HG03558 (cell line): Measurements from ENCODE around the gene COQ8B.

ENCODE experiments used
- ATAC-seq: cut with Tn5 transposase; IDR thresholded peaks from one replicate; pipeline ENCODE4 v1.9.1; 2021; ENCODE audit warnings: moderate number of reproducible peaks; ENCODE audit not compliant: unreplicated experiment; ENCODE audit errors: extremely low read depth

Gene COQ8B

DNA sequence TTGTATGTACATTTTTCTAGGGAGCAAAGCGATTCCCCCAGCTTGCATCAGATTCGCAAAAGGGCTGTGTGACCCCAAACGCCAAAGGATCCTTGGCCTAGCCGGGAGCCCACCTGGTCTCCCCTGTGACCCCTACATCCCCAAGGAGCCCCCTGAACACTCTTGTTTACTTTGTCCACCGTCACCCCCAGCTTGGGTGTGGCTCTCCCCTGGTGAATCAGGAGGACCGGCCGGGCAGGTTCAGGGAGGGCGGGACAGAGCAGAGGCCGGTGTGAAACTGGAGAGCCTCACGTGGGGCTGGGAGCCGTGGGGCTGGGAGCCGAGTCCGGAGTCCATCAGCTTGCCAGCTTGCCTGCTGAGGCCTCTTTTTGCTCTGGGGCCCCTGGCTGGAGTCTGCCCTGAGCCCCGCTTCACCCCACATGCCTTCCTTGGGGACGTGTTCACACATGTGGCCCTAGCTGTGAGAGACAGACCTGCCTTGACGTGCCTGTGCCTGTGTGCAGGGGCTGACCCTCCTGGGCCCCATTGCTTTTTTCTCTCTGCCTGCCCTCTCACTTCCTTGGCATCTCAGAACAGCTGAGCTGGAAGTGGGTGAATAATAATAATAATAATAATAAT, 2.2 kb upstream of the COQ8B start:
- no peak for ATAC-seq

DNA sequence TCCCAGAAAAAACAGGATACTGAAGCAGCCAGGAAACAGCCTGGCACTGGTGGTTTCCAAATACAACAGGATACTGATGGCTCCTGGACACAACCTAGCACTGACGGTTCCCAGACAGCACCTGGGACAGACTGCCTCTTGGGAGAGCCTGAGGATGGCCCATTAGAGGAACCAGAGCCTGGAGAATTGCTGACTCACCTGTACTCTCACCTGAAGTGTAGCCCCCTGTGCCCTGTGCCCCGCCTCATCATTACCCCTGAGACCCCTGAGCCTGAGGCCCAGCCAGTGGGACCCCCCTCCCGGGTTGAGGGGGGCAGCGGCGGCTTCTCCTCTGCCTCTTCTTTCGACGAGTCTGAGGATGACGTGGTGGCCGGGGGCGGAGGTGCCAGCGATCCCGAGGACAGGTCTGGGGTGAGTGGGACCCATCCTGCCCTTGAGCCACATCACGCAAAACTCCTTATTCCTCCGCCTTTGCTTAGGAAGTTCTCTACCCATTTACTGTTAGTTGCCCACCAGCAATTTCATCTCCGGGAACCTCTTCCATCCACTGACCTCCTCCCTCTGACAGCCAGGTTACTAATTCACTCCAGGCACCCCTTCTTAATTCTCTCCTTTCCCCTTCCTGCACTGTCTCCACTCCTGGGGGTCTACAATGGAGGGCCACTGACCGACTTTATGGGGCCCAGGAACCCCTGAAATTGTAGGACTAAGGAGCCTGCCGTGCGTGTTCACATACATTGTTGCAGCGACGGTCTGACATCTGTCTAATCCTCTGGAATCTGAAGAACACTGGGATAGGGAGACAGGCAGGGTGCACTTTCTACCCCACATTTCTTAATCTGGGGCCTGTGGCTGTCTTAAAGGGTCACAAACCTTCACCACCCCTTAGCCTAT, 1.4 kb upstream of the COQ8B start:
- no peak for ATAC-seq

DNA sequence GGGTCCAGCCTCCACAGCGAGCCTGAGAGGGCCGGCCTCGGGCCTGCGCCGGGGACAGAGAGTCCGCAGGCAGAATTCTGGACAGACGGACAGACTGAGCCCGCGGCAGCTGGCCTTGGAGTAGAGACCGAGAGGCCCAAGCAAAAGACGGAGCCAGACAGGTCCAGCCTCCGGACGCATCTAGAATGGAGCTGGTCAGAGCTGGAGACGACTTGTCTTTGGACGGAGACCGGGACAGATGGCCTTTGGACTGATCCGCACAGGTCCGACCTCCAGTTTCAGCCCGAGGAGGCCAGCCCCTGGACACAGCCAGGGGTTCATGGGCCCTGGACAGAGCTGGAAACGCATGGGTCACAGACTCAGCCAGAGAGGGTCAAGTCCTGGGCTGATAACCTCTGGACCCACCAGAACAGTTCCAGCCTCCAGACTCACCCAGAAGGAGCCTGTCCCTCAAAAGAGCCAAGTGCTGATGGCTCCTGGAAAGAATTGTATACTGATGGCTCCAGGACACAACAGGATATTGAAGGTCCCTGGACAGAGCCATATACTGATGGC, 716 bp upstream of the COQ8B start:
- ATAC-seq = no peak

DNA sequence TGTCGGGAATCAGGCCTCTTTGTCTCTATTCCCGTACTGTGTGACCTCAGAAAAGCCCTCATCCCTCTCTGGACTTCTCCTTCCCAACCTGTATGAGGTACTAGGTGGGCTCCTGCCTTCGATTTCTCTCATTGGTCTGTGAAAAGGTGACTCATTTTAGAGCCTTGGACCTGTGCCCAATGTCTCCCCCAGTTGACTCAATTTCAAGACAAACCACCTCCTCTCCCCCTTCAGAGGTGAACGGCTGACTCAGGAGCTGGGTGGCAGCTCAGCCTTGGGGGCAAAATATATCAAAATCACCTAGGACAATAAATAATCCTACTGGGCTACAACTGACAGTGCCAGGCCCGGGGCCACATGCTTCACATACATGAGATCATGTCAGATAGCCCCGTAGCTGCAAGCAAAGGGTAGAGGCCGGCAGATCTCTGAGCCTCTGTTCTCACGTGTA, 630 bp downstream of the COQ8B start:
- ATAC-seq = no peak

DNA sequence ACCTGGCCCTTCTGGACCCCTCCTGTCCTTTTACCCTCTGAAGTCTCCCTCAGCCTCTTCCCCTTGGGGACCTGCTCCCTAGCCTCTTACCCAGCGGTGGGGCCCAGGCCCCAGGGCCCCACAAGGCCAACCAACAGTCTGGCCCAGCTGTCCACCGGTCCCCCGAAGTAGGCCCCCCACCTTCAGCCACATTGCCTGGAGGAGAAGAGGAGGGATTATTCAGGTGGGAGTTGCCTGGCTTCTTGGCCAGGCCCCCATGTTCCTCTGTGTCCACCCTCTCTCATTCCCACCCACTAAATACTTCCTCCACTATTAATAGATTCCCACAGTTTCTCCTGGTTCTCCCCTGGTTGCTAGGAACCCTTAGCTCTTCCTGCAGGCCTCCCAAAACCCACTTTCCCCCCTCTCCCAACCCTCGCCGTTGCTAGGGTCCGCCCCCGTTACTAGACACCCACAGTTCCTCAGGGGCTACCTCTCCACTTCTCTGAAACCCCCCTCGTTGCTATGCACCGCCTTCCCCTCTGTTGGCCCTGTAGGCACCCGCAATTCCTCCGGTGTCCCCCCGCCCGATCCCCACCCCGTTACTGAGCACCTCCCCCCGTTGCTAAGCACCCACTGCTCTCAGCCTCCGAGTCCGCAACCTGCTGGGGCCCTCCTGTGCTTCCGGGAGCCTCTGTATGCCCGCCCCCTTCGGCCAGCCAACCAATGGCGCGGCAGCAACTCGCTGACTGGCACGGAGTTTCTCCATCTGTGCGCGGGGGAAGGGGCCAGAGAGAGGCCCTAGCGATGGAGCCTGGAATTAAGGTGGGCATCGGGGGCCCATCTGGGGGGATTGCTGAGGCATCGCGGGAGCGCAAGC, 2.0 kb downstream of the COQ8B start:
- peak; percentile 26 for ATAC-seq

DNA sequence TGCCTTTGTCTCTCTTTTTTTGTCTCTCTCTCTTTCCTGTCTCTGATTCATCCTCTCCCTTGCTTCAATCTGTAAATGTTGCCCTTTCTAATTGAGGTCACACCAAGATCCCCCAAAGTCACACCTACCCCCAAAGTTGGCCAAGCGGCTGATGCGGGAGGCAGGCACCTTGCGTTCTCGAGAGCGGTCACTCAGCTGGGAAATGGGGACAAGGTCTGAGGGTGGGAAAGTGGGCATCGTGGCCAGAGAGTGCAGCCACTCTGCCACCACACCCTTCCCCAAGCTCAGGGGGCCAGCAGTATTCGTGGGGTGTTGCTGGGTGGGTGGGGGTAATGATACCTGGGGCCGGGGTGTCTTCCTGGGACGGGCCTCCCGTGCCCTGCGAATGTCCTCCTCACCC, 2.7 kb downstream of the COQ8B start:
- ATAC-seq = no peak

DNA sequence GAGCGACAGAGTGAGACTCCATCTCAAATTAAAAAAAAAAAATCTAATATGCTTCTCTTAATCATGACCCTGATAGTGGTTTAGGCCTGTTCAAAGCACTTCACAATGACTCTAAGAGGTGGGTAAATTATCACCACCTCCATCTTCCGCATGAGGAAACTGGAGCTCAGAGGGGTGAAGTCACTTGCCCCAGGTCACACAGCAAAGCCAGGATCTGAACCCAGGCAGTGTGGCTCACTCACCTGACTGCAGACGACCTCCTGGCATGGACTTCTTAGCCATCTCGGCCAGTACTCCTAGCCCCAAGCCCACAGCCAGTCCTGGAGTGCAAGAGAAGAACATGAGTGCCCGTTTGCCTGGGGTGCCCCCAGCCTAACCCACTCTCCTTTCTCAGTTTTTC, 6.9 kb downstream of the COQ8B start:
- ATAC-seq = no peak

DNA sequence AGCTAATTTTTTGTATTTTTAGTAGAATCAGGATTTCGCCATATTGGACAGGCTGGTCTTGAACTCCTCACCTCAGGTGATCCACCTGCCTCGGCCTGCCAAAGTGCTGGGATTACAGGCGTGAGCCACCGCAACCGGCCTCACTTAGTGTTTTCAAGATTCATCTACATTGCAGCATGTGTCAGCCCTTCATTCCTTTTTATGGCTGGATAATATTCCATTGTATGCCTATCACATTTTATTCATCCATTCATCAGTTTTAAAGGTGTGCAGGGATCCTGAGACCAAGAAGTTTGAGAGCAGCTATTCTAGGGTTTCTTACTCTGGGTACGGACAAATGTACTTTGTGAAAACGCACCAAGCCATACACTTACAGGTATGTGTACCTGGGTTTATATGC, 9.1 kb downstream of the COQ8B start:
- no peak for ATAC-seq

DNA sequence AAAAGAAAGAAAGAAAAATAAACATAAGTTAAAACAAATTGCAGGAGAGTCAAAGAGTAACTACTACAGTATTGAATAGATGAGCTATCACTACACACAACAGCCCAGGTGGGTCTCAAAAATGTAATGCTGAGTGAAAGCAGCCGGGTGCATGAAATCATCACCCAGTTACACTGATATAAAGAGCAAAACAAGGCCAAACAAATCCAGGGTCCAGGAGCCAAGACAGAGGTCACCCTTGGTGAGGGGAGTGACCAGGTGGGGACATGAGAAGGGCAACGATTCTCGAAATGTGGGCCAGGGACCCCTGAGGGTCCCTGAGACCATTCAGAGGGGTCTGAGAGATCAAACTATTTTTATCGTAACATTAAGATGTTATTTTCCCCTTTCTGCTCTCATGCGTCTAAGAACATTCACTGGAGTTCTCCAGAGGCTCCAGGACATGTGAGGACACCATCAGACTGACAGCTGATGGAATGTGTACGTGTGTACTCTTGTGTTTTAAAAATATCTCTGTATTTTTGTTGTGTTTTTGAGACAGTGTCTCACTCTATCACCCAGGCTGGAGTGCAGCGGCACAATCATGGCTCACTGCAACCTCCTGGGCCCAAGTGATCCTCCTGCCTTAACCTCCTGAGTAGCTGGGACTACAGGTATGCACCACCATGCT, 10.6 kb downstream of the COQ8B start:
- no peak for ATAC-seq

DNA sequence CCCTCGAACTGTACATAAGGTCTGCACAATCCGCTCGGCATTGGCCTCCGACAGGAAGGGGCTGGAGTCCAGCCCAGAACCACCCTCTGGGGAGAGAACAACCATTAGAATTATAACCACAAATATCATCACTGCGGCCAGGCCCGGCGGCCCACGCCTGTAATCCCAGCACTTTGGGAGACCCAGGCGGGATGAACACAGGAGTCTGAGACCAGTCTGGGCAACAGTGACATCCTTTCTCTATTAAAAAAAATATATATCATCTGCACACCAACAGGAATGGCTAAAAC, 11.4 kb downstream of the COQ8B start:
- no peak for ATAC-seq

DNA sequence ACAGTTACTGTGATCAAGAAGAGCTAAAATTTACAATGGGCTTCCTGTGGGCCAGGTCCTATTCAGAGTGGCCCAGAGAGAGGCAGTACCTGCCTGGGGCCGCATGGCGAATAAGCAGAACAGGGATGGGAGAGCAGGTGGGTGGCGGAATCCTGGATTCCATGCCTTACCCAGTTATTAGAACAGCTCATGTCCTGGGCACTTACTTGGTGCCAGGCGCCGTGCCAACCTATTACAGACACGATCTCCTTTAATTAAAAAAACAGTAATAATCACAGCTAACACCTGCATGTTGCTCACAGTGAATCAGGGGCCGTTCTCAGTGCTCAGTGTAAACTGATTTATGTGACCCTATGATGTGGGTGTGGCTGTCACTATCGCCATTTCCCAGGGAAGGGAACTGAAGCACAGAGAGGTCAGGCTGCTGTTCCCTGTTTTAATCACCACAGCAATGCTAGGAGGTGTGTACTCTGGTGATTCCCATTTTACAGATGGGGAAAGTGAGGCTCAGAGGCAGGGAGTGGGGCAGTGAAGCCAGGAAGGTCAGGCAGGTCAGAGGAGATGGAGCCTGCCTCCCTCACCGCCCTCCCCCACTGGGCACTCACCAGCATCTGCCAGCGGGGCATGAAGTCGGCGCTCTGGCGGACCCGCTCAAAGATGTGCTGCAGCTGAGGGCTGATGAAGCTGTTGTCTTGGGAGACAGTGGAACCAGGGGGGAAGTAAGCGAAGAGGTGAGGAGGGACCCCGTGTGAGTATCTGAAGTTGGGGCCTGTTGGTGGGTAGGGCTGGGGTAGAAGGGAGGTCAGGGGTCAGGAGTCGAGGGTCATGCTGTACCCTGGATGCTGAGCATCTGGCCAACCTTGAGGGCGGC, 12.0 kb downstream of the COQ8B start:
- ATAC-seq = no peak

DNA sequence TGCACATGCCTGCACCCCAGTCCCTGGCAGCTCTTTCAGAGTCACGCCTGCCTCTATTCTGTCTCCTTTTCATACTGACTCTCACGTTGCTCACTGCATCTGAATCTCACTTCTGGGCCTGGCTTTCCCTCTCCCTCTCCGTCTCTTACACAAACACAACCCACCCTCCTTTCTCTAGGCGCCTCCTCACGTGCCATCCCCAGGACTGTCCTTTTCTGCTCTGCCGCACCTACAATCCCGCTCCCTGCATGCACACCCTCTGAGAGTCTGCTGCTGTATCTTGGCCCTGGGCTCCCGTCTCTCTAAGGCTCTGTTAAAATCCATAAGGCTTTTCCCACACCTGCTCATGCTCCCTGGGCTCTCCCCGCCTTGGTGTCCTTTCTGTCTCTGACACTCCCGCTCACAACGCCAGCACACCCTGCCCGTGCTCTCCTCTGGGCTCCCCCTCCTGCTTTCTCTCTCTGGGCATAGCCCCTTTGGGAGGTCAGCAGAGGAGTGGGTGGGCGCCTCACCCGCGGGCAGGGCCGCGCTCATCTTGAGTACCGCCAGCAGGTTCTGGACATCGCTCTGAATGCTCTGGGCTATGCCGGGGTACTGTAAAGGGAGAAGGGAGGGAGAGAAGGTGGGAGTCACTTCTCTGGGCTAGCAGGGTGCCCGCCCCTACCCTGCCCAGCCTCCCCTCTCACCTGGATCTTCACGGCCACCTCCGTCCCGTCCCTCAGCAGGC, 13.5 kb downstream of the COQ8B start:
- ATAC-seq = no peak

DNA sequence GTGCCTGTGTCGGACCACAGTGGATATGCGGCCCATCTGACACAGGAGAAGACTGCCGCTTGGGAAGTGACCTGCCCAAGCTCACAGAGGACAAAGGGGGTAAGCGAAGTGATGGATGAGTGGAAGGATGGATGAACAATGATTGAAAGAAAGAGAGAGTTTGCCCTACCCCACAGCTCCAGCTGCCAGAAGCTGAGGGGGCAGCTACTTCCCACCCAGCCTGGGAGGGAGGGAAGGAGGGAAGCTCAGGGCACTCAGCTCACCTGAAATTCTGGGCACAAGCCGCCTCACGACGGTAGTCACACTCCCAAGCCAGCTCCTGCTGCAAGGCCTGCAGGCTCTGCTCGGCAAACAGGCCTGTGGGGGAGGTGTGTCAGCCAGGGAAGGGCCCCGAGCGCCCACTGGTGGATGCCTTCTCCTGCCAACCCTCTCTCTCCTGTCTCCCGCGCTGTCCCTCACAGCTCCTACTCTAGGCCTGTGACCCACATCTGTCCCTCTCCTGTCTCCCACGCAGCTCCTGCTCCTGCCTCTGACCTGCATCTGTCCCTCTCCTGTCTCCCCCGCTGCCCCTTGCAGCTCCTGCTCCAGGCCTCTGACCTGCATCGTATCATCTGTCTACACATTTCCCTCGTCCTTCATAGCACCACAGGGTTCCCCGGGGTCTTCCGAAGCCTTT, 14.2 kb downstream of the COQ8B start:
- no peak for ATAC-seq

DNA sequence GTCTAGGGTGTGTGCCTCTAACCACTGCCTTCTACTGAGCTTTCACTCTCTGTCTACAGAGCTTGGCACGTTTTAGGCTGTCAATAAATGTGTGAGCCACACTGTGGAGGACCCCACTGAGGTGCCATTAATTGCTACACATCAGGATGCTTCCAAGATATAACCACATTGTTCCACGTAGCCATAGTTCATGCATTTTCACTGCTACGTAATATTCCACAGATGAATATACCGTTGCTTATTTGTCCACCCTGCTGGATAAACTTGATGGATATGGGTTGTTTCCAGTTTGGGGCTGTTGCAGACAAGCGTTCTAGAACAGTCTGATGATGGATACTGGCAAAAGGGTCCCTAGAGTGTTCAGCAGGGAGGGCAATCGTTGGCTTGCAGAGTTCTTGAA, 14.9 kb downstream of the COQ8B start:
- ATAC-seq = no peak

DNA sequence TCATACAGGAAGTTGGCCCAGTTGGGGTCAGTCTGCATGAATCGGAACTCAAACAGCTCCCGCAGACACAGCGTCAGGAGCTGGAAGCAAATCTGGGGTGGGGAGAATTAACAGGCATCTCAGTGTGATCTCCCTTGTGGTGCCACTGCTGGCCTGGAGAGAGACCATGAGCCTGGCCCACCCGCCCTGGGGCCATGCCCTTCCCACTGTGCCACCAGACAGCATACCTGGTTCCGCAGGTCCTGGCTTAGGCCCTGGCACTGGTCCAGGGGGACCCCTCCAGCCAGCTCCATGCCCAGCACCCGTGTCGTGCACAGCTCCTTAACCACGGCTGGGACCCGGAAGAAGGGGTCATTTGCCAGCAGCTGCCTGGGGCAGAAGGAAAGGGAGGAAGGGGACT, 16.6 kb downstream of the COQ8B start:
- ATAC-seq = no peak

DNA sequence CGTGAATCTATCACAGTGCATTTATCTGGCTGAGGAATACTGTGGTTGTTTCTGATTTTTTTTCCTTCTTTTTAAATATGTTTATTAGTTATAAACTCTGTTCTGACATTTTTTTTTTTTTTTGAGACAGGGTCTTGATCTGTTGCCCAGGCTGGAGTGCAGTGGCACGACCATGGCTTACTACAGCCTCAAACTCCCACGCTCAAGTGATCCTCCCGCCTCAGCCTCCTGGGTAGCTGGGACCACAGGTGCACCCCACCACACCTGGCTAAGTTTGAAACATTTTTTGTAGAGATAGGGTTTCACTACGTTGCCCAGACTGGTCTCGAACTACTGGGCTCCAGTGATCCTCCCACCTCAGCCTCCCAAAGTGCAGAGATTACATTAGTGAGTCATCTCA, 19.7 kb downstream of the COQ8B start:
- no peak for ATAC-seq

DNA sequence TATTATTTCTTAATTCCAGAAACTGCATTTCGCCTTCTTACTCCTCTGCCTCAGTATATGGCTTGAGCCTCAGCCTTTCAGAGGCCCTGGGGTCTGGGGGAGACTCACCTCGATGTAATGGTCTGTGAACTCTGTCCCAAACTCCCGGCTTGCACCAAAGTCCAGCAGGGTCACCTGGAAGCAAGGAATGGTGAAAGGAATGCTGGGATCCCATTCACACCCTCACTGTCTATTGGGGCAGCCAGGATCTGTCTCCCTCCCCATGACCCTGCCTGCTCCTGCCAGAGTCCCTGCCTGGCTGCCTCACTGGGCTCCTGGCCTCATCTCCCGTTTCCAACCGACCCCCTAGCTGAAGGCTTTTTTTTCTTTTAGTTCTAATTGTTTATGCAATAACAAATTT, 20.8 kb downstream of the COQ8B start:
- ATAC-seq = no peak

DNA sequence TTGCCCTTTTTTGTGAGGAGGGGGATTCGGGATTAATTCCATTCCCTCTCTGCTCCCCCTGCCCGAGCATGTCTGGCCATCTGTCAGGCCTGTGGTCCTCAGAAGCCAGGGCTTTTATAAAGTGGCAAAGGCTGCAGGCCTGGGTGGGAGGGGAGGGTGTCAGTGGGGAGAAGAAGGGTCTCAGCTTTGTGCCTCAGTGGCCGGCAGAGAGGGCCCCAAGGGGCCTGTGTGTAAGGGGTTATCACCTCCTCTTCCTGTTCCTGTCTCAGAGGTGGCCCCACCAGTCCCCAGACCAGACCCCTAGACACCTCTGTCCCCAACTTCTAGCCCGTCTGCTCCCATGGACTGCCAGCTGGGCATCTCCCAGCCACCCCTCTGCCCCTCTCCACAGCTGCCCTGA, 22.8 kb downstream of the COQ8B start:
- no peak for ATAC-seq
